Measurements from ENCODE around the gene COL27A1.

DNA sequence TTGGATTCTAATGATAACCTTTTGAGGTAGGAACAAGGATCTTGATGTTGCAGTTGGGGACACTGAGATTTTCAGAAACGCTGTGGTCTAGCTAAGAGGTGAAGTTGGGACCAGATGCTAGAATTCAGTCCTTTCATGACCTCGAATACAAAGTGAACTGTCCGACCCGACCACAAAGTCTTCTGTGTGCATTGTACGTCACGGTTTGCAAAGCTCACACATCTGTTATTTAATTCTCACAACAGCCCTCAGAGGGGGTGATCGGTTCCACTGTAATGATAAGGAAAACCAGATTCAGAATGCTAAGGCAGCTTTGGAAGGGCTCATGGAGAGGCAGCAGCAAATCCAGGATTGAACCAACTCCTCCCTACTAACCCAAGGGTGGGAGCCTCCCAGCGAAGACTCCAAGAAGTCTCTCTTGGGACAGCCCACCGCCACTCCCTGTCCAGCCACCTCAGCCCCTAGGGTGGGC lies 39.6 kb upstream of the COL27A1 start:
- TF ChIP-seq, protein P1, sequence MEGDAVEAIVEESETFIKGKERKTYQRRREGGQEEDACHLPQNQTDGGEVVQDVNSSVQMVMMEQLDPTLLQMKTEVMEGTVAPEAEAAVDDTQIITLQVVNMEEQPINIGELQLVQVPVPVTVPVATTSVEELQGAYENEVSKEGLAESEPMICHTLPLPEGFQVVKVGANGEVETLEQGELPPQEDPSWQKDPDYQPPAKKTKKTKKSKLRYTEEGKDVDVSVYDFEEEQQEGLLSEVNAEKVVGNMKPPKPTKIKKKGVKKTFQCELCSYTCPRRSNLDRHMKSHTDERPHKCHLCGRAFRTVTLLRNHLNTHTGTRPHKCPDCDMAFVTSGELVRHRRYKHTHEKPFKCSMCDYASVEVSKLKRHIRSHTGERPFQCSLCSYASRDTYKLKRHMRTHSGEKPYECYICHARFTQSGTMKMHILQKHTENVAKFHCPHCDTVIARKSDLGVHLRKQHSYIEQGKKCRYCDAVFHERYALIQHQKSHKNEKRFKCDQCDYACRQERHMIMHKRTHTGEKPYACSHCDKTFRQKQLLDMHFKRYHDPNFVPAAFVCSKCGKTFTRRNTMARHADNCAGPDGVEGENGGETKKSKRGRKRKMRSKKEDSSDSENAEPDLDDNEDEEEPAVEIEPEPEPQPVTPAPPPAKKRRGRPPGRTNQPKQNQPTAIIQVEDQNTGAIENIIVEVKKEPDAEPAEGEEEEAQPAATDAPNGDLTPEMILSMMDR (conservative IDR thresholded peaks at IDR 0.05; ENCODE audit: low read length): no peak
- TF ChIP-seq EZH2phosphoT487 (IDR thresholded peaks at IDR 0.05; ENCODE audit: borderline replicate concordance, low read depth, low read length): no peak
